ENCODE measurements around the gene TBC1D3D. TPM values are rescaled to one million over a fixed set of nuclear protein-coding genes. Genes with fewer than 3 reads are reported as not detected.
"Not testable (repeated sequence)": the region's sequence is repeated elsewhere in the genome, so short reads cannot be mapped to it uniquely, and the experiment has no call there.

TBC1D3D gene
- total RNA-seq = under 1 TPM in 5 of 8 experiments, not detected in 3; 0.11 to 0.85 (median 0.25) TPM

- in situ Hi-C loops (cut with MboI; ENCODE audit: low pct_unique_long_range_greater_than_20kb in 2 of 9, low sequenced_read_pairs in 9 of 9, unreplicated experiment in 9 of 9) = not testable (repeated sequence)
These were observed at the start of gene TBC1D3D for GRCh38 chr17:38003676-38004075. Gene TBC1D3D, plus strand, starts transcription at chr17:38003976. Its CDS starts 1,585 bp downstream, at chr17:38005561.

GRCh38 chr17:37988960-37989359, 14.8 kb upstream of the TBC1D3D start, which contains the start of gene TBC1D3L:
Gene TBC1D3L, minus strand, starts transcription at chr17:37989060. Its CDS starts 1,540 bp downstream, at chr17:37987520.
- H3K4me3 ChIP-seq; H3K27ac ChIP-seq; in situ Hi-C loops (cut with MboI; ENCODE audit: low pct_unique_long_range_greater_than_20kb in 2 of 9, low sequenced_read_pairs in 9 of 9, unreplicated experiment in 9 of 9); H3K4me1 ChIP-seq (replicated peaks in 1 of 2); ATAC-seq (replicated peaks in 6 of 8): not testable (repeated sequence)
- WGBS, 10 experiments = no CpG with 5 or more reads among the region's 11 CpGs

More at GRCh38 chr17:38003676-38004075, at the start of gene TBC1D3D:
- not testable (repeated sequence) for ATAC-seq (replicated peaks in 6 of 8); H3K4me3 ChIP-seq; H3K27ac ChIP-seq; H3K4me1 ChIP-seq (replicated peaks in 1 of 2)
- WGBS, 10 experiments = no CpG with 5 or more reads among the region's 11 CpGs

Other genes starting within 250 kb of the TBC1D3D start
- not detected for gene TBC1D3K, start 79.6 kb upstream of the TBC1D3D start, total RNA-seq
- gene TBC1D3L, start 14.9 kb upstream of the TBC1D3D start, total RNA-seq = 10 to 100 TPM in 1 of 8 experiments, 1 to 10 TPM in 7; 3.7 to 11.7 (median 7.0) TPM
- under 1 TPM in 2 of 8 experiments, not detected in 6; 0.25 to 0.55 TPM for gene TBC1D3C, start 64.7 kb downstream of the TBC1D3D start, total RNA-seq
- not detected for gene TBC1D3E, start 124.0 kb downstream of the TBC1D3D start, total RNA-seq
- not detected for gene TBC1D3, start 188.6 kb downstream of the TBC1D3D start, total RNA-seq

All from motor neuron (in vitro differentiated cells).